GM04503 (cell line): Measurements from ENCODE around the gene GPR176.
A peak's percentile ranks its signal among the peaks of the same experiment; 100 is the strongest.
"Not testable (repeated sequence)": the region's sequence is repeated elsewhere in the genome, so short reads cannot be mapped to it uniquely, and the experiment has no call there.

Source experiments
- DNase-seq: peaks from one replicate; pipeline ENCODE4 v3.0.0-alpha.2; 2012; ENCODE audit warnings: low read depth

The GPR176 gene

GRCh38 chr15:39857132-39857531, 62.9 kb downstream of the GPR176 start:
- no peak for DNase-seq

DNA sequence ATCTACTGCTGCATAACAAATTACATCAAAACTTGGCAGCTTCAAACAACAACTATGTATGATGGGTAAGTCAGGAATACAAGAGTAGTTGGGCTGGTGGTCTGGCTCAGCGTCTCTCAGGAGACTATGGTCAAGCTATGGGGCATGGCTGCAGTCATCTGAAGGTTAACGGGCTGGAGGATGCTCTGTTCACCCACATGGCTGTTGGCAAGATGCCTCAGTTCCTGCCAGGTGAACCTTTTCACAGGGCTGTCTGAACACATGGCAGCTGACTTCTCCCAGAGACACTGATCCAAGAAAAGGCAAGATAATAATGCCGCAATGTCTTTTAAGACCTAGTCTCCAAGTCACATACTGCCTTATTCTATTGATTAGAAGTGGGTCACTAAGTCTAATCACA, 63.7 kb downstream of the GPR176 start:
- no peak for DNase-seq

DNA sequence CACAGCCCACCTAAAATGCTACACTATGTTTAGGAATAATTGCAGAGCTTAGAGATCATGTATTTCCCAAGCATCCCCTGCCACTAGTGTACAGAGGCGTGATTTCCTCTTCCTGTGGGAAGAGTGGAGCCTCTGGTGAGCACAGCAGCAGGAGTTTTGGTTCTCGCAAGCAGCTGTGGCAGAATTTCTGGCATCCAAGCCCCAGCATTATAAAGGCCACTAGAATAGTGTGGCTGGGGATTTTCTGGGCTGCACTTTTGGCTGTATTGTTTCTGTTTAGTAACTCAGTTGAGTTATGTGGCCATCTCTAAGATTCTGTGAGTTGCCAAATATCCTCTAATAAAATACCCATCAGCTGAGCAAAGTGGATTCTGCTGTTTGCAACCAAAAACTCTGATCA, 64.7 kb downstream of the GPR176 start:
- DNase-seq: no peak

- DNase-seq: no peak
These were observed 65.9 kb downstream of the GPR176 start for GRCh38 chr15:39854161-39854560.

GRCh38 chr15:39852250-39852649, 67.8 kb downstream of the GPR176 start:
- DNase-seq: peak; percentile 76

DNA sequence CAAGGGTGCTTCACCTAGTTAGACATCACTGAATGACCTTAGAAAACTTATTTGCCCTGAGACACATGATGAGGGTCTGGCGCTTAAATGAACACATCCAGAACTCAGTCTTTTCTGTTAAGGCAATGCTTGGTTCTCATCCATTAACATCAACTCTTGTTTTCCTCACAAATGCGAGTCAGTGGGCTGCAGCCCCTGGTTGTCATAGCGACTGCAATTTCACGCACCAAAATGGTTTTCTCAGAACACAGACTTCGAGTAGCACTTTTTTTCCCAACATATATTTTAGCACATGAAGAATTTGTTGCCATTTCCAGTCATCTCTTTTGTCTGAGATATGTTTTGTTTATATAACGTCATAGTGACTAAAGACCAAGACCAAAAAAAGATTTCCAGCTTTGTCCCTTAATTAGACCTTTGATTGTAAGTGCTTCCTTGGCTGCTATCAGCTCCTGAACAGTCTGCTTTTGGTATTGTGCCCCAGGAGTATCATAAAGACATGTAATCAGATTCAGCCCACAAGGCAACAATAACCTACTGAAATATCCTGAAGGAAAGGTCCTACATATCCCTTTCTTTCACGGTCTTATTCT, 68.5 kb downstream of the GPR176 start:
- no peak for DNase-seq

DNA sequence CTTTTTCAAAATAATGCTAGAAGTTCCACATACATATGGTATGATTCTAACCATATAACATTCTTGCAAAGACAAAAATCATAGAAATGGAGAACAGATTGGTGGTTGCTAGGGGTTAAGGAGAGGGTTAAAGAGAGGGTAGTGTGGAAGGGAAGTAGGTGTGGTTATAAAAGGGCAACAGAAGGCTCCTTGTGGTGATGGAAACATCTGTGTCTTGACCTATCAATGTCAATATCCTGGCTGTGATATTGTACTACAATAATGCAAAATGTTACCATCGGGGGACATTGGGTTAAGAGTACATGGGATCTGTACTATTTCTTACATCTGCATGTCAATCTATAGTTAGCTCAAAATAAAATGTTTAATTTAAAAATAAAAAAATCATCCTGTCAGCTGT, 69.6 kb downstream of the GPR176 start:
- DNase-seq: no peak

GRCh38 chr15:39846108-39846507, 74.0 kb downstream of the GPR176 start:
- DNase-seq: no peak

DNA sequence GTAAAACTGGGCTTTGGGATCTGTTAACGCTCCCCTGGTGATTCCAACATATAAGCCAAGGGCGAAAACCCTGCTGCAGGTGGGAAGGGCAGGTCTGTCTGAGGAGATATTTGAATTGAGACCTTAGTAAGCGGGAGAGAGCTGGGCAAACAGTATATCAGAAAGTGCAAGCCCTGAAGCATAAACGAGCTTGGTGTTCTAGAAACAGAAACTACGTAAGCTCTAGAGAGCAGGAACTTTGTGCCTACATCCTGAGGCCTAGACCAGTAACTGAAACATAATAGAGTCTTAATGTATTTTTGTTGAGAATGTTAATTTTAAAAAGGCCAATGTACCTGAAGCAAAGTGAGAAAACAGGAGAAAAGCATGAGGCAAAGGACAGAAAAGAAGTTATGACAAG, 74.5 kb downstream of the GPR176 start:
- no peak for DNase-seq

- no peak for DNase-seq
These were observed 76.5 kb downstream of the GPR176 start for GRCh38 chr15:39843565-39843964.

- DNase-seq: no peak
These were observed 82.6 kb downstream of the GPR176 start for GRCh38 chr15:39837454-39837853.

DNA sequence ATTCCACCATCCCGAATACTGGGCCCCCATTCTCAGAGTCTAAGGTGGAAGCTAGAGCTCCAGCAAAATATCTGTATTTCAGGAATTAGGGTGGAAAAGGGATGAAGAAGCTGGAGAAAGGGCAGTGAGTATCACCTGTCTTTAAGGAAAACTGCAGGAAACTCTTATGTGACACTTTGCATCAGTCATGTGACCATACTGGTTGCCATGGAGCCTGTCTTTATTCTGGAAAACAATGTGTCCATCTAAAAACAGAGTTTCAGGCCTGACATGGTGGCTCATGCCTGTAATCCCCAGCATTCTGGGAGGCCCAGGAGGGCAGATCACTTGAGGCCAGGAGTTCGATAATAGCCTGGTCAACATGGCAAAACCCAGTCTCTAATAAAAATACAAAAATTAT, 84.5 kb downstream of the GPR176 start:
- no peak for DNase-seq

DNA sequence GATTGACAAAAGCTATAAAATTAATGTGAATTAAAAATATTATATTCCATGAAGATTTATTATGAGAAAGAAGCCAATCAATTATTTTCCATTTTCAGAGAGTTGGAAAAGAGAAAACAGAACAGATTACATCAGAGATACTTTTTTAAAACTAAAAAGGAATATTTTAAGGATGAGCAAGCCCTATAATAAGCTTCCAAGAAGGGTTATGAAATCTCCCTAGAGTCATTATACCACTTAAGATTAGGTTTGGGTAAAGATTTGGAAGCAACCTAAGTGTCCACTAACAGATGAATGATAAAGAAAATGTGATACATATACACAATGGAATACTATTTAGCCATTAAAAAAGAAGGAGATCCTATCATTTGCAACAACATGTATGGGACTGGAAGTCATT, 85.8 kb downstream of the GPR176 start:
- DNase-seq: peak; percentile 42

GRCh38 chr15:39833515-39833981, 86.5 kb downstream of the GPR176 start:
- DNase-seq: peak; percentile 86

GRCh38 chr15:39830166-39830565, 89.9 kb downstream of the GPR176 start:
- no peak for DNase-seq

DNA sequence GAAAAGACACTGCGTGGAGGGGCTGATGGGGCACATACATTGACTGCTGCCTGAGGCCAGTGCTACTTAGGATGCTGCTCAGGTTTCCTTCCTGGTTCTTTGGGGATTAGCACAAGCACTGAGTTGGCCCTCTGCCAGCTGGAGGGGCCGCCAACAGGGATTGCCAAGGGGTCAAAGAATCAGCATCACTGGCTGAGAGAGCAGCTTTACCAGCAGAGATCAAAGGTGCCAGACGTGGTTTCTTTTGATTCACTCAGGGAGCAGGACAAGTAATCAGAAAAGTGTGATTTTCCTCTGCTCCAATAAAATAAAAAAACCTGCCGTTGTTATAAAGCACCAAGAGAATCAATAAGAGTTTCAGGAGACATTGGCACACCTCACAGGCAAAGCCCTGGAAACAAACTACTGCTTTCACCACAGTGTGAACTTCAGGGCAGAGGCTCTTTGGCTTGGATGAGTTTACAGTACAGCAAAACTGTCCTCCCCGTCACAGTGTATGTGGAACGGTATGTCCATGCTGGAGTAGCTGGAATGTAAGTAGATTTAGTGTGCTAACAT, 91.6 kb downstream of the GPR176 start:
- DNase-seq: no peak

- DNase-seq: no peak
These were observed 93.1 kb downstream of the GPR176 start for GRCh38 chr15:39826975-39827374.

DNA sequence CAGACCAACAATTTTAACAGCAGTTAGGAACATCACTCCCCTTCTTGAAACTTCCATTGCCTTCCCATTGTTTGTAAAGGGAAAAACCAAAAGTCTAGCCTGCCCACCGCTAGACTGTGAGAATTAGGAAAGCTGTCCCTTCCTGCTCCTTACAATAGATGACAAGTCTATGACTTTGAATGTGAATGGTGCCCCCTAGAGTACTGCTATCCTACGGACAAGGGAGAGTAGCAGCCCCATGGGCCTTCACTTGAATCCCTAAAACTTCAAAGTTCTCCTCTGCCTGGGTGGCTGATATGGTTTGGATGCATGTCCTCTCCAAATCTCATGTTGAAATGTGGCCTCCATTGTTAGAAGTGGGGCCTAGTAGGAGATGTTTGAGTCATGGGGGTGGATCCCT, 96.4 kb downstream of the GPR176 start:
- no peak for DNase-seq

DNA sequence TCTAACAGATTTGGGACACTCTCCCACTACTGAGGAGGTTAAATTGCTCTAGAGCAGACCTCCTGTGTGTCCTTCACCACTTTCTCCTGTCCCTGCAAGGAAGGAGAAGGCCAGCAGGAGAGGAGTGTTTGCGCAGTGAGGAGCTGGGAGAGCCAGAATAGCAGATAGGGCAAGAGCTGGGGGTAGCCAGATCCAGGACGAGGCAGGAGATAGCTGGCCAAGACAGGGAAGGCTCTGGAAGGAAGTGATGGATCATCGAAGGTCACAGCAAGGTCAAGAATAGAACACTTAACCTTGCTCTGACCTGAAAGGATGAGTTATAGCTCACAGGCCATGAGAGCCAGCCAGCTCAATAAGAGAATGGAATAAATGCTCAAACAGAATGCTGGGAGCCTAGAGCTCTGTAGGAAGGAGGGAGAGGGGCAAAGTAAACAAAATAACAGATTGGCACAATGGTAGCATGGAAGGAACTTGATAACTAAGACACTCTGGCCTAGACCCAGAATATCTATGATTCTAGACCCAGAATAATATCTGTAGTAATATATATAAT, 99.9 kb downstream of the GPR176 start:
- no peak for DNase-seq

DNA sequence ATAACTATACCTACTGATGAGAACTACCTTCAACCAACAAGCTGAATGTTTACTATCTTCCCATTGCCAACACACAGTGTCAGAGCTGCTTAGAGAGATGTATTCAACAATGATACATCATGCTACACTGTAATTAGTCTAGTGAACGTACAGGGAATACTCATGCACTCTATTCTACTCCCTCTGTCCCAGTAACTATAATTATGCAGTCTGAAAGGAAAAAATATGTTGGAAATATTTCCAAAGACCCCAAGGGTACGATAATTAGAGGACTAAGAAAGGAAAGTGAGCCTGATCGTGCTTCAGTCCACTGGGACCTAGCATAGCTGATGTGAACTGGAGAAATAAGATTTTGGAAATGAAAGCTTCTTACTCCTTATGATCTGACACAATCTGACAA, 100.5 kb downstream of the GPR176 start:
- DNase-seq: no peak

DNA sequence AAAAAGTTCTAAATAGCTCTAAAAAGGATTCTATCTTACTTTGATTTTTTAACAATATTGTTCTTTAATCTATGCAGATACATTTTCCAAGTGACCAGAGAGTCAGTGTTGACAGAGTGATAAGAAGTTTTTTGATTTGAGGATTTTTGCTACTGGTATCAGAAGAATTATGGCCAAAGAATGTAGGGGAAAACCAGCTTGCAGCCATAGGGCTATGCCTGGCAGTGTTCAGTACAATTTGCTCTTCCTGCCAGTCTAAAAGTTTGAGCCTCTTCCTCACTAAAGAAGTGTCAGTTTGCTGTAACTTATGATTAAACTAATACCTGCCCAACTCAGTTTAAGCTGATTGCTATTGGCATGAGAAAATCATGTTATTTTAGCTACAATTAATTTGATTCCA, 102.2 kb downstream of the GPR176 start:
- DNase-seq: no peak

DNA sequence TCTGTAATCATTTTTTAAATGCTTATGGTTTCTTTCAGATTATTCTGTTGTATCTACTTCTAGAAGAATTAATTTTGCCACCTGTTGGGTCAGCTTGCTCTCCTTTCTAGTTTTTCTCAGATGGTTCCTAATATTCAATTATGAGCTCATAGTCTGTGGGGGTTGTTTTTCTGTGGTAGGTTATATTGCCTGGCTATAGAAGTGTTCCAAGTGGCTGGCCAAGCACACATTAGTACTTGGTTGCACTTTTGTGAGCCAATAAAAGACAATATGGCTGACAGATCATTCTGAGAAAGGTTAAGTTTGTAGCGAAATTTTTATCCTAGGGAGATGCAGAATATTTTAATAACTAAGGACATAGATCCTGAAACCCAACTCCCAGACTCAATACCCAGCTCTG, 105.6 kb downstream of the GPR176 start:
- no peak for DNase-seq

GRCh38 chr15:39812651-39813050, 107.4 kb downstream of the GPR176 start:
- DNase-seq: not testable (repeated sequence)

DNA sequence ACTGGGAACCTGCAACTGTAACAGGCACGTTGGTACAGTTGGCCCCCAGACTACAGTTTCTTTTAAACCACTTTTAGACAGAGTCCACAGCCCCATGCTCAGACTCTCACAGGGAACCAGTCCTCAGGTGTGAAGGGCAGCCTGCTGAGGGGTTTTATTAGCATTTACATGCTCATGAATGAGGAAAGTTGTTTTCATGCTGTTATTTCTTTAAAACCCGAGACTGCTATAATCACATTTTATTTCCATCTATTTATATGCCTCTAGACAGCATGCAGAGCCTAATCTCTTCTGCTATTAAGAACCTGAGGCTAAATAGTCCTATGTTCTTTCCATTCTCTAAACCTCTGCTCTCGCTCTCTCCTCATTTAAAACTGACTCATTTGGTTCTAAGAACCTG, 111.2 kb downstream of the GPR176 start:
- no peak for DNase-seq
